Gastrocnemius medialis (tissue), 4 donors: ENCODE data around the gene KRTAP5-3.

Experiments used
- POLR2A ChIP-seq, 2 donors: fragments of 450-650 bp; IDR thresholded peaks; one replicate each; pipeline ENCODE4 v1.6.1; 2017; ENCODE audit warnings: antibody characterized with exemption in 2 of 2, mild to moderate bottlenecking in 2 of 2, moderate library complexity in 2 of 2
- TF ChIP-seq, protein P1 (sequence below), 5 experiments: fragments of 450-650 bp in 3 of 5; fragments of 200-600 bp in 2 of 5; sonication (generic) in 2 of 5; IDR thresholded peaks in 4 of 5; conservative IDR thresholded peaks in 1 of 5; 1 replicate in 4 of 5; 2 replicates in 1 of 5; pipeline ENCODE4 v1.5.1; 2016 to 2019; ENCODE audit warnings: antibody characterized with exemption in 5 of 5, mild to moderate bottlenecking in 3 of 5, moderate library complexity in 3 of 5

DNA sequence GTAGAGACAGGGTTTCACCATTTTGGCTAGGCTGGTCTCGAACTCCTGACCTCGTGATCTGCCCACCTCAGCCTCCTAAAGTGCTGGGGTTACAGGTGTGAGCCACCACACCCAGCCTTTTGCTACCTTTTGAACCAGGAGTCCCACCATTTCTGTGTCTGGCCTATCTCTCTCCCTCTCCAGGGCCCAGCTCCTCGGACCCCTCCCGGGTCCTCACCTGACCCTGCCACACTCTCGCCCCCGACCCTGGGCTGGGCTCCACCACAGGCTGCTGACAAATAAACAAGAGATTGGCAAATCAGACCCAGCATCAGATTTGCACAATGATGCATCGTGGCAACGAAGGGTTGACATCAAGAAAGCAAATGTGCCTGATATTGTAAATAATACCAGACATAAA, 30.1 kb upstream of the KRTAP5-3 start:
- TF ChIP-seq, protein P1, sequence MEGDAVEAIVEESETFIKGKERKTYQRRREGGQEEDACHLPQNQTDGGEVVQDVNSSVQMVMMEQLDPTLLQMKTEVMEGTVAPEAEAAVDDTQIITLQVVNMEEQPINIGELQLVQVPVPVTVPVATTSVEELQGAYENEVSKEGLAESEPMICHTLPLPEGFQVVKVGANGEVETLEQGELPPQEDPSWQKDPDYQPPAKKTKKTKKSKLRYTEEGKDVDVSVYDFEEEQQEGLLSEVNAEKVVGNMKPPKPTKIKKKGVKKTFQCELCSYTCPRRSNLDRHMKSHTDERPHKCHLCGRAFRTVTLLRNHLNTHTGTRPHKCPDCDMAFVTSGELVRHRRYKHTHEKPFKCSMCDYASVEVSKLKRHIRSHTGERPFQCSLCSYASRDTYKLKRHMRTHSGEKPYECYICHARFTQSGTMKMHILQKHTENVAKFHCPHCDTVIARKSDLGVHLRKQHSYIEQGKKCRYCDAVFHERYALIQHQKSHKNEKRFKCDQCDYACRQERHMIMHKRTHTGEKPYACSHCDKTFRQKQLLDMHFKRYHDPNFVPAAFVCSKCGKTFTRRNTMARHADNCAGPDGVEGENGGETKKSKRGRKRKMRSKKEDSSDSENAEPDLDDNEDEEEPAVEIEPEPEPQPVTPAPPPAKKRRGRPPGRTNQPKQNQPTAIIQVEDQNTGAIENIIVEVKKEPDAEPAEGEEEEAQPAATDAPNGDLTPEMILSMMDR (IDR thresholded peaks at IDR 0.05 in 4 of 5, conservative IDR thresholded peaks at IDR 0.05 in 1 of 5): no peak
- TF ChIP-seq POLR2A (IDR thresholded peaks at IDR 0.05): no peak
